ENCODE measurements around the gene SLC33A1.

DNA sequence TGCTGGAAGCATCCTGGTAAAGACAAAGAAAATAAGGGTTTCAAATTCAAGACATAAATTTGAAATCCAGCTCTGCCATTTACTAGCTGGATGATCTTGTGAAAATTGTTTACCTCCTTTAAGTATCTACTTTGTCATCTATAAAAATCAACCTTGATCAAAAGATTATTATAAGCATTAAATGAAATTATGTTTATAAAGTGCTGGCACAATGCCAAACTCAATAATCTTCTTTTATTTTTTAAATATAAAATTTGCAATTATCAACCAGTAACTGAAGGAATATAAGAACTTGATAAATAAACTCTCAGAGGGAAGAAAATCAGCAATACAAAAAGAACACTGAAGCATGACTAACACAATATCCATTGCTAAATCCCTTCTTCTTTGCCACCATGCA is 73.9 kb downstream of the SLC33A1 start:
- TF ChIP-seq, protein P1, sequence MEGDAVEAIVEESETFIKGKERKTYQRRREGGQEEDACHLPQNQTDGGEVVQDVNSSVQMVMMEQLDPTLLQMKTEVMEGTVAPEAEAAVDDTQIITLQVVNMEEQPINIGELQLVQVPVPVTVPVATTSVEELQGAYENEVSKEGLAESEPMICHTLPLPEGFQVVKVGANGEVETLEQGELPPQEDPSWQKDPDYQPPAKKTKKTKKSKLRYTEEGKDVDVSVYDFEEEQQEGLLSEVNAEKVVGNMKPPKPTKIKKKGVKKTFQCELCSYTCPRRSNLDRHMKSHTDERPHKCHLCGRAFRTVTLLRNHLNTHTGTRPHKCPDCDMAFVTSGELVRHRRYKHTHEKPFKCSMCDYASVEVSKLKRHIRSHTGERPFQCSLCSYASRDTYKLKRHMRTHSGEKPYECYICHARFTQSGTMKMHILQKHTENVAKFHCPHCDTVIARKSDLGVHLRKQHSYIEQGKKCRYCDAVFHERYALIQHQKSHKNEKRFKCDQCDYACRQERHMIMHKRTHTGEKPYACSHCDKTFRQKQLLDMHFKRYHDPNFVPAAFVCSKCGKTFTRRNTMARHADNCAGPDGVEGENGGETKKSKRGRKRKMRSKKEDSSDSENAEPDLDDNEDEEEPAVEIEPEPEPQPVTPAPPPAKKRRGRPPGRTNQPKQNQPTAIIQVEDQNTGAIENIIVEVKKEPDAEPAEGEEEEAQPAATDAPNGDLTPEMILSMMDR (CRISPR knock-in tag; IDR thresholded peaks at IDR 0.05) = no peak
- no peak for TF ChIP-seq ZNF3 (CRISPR knock-in tag; IDR thresholded peaks at IDR 0.05)
